Fibroblast of lung (primary cell): ENCODE measurements around the gene IRAG1.

Source experiments
- EZH2 ChIP-seq: IDR thresholded peaks from 2 replicates; pipeline ENCODE4 v1.5.1; 2012; ENCODE audit warnings: low read length, control low read depth, mild to moderate bottlenecking; ENCODE audit errors: missing control alignments
- TF ChIP-seq, protein P1 (sequence below), 2 donors: IDR thresholded peaks in 1 of 2; conservative IDR thresholded peaks in 1 of 2; 1 replicate in 1 of 2; 2 replicates in 1 of 2; pipeline ENCODE4 v1.5.1; 2011 to 2012; ENCODE audit warnings: low read length in 2 of 2, control low read depth in 1 of 2, inconsistent platforms in 1 of 2, low read depth in 1 of 2, mild to moderate bottlenecking in 1 of 2

DNA sequence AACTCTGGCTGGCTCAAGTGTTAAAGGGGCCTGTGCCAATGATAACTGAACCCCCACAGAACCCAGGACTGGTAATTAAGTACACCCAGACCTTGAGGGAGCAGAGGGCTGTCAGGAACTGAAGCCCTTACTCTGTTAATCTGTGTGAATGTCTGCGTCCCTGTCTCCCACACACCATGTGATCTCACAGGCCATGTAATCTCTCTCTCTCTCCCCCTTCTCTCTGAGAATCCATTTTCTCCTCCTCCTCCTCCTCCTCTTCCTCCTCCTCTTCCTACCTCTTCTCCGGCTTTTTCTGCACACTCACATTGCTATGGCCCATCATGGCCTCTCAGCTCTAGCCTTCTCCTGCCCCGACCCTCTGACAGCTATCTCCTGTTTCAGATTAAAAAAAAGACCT, 14.6 kb upstream of the IRAG1 start:
- TF ChIP-seq, protein P1, sequence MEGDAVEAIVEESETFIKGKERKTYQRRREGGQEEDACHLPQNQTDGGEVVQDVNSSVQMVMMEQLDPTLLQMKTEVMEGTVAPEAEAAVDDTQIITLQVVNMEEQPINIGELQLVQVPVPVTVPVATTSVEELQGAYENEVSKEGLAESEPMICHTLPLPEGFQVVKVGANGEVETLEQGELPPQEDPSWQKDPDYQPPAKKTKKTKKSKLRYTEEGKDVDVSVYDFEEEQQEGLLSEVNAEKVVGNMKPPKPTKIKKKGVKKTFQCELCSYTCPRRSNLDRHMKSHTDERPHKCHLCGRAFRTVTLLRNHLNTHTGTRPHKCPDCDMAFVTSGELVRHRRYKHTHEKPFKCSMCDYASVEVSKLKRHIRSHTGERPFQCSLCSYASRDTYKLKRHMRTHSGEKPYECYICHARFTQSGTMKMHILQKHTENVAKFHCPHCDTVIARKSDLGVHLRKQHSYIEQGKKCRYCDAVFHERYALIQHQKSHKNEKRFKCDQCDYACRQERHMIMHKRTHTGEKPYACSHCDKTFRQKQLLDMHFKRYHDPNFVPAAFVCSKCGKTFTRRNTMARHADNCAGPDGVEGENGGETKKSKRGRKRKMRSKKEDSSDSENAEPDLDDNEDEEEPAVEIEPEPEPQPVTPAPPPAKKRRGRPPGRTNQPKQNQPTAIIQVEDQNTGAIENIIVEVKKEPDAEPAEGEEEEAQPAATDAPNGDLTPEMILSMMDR (conservative IDR thresholded peaks at IDR 0.05 in 1 of 2, IDR thresholded peaks at IDR 0.05 in 1 of 2; ENCODE audit: low read depth in 1 of 2, low read length in 2 of 2) = no peak
- no peak for TF ChIP-seq EZH2
